Forelimb muscle (tissue), 1 donor: ENCODE results near the gene CHTOP. TPM values are rescaled to one million over a fixed set of nuclear protein-coding genes. Genes with fewer than 3 reads are reported as not detected.
A peak's percentile ranks its signal among the peaks of the same experiment; 100 is the strongest.
"Not testable (repeated sequence)": the region's sequence is repeated elsewhere in the genome, so short reads cannot be mapped to it uniquely, and the experiment has no call there.

ENCODE experiments used
- DNase-seq: peaks from one replicate; pipeline ENCODE4 v3.0.0-alpha.2; 2013; ENCODE audit warnings: low read depth
- polyA plus RNA-seq: library from polyadenylated mRNA; unstranded; fragments of 120-200 nt; gene quantifications from one replicate; pipeline ENCODE4 v1.2.1, GENCODE V29; 2013; ENCODE audit not compliant: insufficient read length

Gene CHTOP
- polyA plus RNA-seq, 1 donor, result 98.0 TPM

DNA sequence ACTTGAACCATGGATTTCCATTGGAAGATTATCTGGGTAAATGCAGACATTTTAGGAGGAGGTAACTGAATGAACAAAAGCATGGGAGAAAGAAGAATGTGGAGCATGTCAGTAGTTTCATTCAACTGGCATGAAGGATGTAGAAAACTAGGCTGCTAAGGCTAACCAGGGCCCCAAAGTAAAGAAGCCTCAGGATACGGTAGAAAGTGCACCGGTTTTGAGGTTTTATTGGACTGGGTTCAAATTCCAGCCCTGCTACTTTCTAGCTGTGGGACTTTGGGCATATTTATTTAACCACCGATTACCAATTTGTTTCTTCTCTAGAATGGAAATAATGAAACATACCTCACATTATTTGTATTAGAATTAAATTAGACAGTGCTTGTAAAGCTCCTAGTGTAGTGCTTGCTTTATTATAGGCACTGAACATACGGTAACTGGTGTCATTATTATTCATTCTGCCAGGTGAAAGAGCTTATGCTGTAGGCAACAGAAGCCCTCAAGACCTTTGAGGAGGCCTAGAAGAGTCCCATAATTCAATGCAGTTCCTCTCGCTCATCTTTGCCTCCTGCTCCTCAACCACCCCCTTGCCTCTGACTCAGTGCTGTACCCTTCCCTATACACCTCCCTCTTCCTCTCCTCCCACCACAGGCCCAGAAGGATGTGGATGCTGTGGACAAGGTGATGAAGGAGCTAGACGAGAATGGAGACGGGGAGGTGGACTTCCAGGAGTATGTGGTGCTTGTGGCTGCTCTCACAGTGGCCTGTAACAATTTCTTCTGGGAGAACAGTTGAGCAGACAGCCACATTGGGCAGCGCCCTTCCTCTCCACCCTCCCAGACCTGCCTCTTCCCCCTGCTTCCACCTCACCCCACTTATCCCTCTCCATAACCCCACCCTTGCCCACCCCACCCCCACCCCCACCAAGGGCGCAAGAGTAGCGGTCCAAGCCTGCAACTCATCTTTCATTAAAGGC, 2.5 kb upstream of the CHTOP start:
- DNase-seq, result no peak

DNA sequence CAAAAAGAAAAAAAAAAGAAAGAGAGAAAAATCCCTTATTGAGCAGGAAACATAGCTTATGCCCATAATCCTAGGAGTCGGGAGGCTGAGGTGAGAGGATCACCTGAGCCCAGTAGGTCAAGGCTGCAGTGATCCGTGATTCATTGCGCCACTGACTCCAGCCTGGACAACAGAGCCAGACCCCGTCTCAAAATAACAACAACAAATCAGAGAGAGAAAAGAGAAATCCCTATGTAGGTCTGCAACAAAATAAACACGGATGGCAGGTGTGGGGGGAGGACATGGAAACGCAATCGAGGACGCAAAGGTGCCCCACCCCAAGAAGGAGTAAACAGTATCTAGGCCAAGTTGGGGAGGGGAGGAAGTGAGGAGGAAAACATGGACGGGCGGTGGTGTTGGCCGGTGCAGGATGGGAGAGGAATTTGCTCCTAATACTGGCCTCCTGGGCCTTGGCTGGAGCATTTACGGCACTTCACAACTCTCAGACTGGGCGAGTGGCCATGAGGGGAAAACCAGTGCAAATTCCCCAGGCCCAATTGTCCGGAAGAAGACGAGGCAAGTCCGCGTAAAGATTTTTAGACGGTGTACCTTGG, 609 bp upstream of the CHTOP start:
- peak; percentile 45 for DNase-seq

DNA sequence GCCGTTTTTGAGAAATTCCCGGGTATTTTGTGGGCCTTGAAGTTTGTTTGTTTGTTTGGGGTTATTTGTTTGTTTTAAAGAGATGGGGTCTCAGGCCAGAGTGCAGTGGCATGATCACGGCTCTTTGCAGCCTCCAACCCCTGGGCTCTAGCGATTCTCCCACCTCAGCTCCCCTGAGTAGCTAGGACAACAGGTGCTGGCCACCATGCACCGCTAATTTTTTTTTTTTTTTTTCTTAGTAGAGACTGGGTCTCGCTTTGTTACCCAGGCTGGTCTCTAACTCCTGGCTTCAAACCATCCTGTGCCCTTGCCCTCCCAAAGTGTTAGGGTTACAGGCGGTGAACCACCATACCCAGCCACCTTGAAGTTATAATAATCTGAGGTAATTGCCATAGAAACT, 2.0 kb downstream of the CHTOP start:
- DNase-seq, result no peak

DNA sequence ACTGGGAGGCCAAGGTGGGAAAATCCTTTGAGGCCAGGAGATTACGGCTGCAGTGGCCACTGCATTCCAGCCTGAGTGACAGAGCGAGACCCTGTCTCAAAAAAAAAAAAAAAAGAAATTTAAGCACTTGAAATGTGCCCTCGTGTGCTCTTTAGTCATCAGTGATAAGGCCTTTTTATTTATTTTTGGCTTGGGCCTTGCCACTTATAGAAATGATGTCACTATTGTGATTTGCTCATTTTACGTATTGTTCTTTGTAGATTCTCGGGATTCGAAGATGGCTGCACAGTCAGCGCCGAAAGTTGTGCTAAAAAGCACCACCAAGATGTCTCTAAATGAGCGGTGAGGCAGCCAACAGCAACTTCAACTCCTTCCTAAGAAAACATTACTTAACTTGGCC, 2.4 kb downstream of the CHTOP start:
- DNase-seq, result no peak

DNA sequence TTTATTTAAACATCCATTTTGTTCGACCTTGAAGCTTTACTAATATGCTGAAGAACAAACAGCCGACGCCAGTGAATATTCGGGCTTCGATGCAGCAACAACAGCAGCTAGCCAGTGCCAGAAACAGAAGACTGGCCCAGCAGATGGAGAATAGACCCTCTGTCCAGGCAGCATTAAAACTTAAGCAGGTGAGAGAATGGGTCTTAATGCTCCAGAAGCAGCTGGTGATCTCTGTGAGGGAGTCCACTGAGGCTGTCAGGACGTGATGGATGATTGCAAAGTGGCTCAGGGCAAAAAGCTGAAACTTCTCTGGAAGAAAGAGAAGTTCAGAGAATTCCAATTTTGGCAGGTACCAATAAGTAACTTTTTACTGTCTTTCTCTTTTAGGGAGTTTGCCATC, 4.4 kb downstream of the CHTOP start:
- DNase-seq, result no peak

DNA sequence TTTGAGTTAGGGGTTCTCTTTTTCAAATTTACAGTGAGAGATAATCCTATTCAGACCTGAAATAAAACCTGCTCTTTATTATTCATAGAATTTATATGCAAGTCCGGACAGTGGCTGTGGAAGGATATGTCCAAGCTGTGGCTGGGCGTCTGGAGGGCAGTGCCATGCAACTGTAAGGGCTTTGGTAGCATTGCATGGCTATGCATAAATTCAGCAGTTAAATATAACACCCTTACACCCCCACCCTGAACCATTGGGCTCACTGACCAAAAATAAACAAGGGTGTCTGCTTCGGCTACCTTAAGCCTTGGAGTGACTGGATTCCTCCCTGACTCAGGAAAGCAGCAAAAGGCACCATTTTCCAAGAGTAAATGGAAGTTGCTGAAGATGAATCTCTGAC, 5.4 kb downstream of the CHTOP start:
- no peak for DNase-seq

DNA sequence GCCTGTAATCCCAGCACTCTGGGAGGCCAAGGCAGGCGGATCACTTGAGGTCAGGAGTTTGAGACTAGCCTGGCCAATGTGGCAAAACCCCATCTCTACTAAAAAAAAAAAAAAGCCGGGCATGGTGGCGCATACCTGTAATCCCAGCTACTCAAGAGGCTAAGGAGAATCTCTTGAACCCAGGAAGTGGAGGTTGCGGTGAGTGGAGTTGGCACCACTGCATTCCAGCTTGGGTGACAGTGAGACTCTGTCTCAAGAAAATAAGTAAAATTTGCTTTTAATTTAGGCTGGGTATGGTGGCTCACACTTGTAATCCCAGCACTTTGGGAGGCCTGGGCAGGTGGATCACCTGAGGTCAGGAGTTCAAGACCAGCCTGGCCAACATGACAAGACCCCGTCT, 6.3 kb downstream of the CHTOP start:
- not testable (repeated sequence) for DNase-seq

DNA sequence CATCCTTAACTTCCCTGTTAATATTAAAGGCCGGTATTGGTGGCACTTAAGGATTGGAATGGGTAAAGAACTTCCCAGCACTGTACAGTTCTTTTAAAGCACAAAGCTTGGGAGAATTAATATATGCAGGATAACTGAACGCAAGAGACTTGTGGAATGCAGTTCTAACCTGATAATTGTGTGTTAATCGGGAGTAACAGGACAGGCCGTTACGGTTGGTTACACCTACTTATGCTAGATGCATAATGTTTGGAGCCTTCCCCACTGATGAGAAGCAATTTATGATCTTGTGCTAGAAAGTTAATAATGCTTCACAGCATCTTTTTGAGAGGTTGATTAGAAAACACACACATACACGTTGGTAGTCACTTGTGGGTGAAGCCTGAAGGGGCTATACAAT, 7.0 kb downstream of the CHTOP start:
- no peak for DNase-seq

DNA sequence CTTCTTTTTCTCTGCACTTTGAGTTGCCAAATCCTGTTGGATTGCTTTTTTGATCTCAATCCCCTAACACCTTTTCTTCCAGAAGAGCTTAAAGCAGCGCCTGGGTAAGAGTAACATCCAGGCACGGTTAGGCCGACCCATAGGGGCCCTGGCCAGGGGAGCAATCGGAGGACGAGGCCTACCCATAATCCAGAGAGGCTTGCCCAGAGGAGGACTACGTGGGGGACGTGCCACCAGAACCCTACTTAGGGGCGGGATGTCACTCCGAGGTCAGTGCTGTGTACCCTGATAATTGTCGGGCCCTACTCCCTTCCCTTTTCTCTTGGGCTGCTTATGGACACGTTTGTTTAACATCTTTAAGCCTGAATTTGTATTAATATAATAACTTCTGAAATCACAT, 8.3 kb downstream of the CHTOP start:
- DNase-seq, result no peak

DNA sequence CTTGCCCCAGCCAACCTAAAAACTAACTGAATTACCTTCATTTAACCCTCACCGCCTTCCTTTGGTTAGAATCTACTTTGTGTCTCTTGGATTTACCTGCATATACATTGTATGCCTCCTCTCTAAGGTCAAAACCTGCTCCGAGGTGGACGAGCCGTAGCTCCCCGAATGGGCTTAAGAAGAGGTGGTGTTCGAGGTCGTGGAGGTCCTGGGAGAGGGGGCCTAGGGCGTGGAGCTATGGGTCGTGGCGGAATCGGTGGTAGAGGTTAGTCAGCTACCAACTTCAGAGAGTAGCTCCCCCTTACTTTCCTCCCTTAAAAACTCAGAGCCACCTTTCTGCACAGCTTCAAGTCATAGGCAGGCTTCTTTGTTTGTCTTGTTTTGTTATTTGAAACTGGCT, 9.2 kb downstream of the CHTOP start:
- DNase-seq, result no peak

DNA sequence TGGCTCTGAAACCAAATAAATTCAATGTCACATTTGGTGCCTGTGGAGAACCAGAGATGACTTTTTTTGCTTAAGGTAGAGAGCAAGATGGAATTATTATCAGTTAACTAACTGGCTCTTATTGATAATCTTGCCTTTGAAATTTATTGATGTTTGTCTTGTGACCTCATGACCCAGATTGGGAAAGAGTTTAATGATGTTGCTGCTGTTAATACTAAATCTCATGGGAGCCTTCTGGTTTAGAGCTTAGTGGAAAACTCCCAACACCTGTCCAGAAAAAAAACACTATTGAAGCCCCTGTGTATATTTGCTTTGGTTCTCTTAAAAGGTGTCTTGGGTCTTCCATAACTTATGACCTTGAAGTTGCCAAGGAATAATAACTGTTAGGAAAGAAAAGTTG, 9.9 kb downstream of the CHTOP start:
- DNase-seq, result no peak

DNA sequence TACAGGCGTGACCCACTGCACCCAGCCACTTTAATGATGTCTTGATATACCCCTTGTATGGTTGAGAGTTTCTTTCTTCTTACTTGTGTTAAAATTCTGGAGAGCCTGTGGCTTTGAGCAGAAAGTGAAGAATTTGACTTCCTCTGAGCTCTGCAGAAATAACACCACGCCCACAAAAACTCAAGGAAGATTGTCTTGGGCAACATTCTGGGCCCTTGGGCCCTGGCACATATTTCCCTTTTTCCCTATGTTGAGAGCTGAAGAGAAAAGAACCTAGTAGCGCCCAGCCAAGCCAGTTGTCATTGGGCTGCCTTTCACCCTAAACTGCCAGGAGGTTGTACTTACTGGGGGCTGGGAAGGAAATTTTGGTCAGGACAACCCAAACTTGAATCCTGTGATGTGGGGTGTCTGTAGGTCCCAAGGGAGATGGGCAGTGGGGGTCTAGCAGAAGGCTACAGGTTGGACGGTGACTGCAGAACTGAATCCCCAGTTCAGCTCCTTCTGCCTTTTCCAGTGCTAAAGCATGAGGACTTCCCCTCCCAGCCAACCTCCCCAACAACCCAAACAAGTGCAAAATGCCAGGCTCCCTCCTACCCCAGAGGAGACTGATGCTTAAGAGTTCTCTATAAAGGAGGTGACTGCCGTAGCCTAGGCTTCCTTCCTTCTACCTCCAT, 12.9 kb downstream of the CHTOP start:
- DNase-seq, result no peak

DNA sequence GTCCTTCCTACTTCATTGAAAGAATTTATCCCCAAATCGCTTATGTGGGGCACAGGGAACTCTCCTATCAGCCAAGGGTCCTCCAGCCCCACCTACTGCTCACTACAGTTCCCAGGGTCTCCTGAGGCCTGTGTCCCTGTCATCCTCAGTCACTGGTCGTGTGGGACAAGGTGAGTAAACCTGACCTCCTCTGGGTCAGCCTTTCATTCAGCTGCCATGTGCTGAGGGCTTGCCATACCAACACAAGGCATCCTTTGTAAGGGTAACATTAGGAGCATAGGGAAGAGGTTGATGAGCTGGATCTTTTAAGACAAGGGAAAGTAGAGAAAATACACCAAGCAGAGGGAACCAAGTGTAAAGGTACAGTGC, 13.5 kb downstream of the CHTOP start:
- DNase-seq, result no peak

DNA sequence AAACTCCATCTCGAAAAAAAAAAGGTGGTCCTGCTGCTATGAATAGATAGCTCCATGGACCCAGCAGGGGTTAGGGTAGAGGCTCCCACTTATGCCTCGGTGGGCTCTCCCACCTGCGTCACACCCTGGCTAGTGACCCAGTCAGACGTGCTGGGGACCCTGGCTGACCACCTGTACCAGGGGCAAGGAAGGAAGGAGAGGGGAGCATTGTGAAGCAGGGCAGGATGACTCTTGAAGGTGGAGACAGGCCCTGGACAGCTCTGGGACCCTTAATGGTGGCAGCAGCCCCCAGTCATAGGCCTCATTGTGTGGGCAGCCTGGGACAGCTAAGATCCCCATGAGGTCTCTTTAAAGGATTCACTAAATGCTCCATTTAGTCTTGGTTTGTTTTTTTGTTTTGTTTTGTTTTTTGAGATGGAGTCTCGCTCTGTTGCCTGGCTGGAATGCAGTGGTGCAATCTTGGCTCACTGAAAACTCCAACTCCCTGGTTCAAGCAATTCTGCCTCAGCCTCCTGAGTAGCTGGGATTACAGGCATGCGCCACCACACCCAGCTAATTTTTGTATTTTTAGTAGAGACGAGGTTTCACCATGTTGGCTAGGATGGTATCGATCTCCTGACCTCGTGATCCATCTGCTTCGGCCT, 14.3 kb downstream of the CHTOP start:
- DNase-seq, result no peak

DNA sequence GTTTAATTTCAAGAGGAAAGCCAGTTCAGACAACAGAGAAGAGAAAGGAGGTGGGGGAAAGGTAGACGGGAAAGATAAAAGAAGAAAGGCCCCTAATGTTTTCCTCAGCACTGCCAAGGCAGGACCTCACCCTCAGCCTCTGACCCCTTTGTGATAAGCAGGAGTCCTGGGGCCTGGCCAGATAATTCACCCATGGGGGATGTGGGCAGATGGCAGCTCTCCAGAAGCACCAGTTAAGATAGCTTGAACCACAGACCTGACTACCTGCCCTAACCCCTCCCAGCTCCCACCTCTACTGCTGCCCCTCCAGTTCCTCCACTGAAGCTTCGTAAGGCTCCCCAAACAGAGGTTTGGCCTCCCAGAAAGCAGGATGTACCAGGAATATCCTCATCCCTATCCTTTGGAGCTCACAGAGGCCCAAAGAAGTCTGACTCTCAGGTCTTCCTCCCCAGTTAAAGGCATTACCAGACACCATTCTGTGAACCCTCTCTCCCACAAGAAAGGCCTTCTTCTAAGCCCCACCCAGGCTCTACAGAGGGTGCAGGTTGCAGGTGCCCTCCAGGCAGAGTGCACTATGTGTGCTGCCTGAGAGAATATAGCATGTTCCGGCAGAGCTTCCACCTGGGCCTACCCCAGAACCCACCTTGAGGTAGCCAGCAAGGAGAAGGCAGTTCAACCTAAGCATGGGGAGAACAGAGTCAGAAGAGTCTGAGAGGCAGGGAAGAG, 15.4 kb downstream of the CHTOP start:
- no peak for DNase-seq

DNA sequence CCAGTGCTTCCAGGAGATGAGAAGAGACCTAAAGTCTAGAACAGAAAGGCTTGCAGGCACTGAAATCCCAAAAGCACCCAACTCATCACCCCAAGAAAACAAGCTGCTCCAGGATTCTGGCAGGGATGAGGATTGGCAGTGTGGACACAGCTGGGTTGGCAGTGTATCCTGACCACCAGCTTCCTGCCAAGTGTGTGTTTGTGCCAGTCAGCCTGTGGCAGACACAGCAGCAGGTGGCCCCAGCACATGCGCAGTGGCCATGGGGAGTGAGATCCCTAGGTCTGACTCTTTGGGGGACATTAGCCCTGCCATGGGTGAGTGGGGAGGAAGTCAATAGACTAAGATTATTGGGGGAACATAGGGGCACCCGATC, 16.0 kb downstream of the CHTOP start:
- DNase-seq, result no peak

DNA sequence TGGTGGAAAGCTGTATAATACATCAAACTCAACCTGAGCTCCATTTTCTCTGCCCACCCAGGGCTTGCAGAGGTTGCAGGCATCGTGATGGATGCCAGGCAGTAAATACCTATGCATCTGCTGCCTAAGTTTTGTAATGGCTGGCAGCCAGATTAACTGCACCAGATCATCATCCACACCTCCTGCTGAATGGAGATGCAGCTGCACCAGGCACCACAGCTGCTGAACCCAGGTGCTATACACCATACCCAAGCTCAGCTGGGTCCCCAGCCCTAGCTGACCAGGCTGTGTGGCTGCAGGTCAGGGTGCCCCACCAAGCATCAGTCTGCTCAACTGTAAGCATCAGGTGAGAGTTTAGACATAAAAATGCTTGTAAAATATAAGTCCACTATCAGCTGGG, 17.9 kb downstream of the CHTOP start:
- no peak for DNase-seq

DNA sequence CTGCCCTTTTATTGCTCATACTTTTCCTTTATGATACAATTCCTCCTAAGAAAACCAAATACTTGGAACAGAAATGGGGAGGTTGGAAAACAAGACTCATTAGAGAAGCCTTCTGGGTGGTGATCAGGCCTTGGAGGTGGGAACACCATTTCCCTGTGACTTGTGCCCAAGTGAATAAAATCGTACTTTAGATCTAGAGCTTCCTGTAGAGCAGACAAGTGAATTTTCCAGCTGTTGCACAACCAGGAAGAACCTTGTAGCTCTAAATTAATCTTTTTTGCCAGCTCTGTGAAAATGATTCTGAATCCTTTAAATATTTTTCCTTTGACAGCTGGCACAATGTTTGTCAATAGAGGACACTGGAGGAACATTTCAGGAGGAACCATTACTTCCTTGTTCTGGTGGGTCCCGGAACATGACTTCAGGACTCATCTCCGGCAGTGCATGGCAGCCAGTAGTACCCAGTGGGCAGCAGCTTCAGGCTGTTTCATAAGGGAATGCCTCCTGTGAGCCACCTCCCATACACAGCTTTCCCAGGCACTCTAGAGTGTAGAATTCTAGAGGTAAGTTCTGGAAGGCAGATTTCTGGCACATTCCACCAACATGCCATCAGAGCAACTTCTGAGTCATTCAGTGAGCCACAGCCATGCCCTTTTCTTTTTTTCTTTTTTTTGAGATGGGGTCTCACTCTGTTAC, 19.1 kb downstream of the CHTOP start:
- no peak for DNase-seq

DNA sequence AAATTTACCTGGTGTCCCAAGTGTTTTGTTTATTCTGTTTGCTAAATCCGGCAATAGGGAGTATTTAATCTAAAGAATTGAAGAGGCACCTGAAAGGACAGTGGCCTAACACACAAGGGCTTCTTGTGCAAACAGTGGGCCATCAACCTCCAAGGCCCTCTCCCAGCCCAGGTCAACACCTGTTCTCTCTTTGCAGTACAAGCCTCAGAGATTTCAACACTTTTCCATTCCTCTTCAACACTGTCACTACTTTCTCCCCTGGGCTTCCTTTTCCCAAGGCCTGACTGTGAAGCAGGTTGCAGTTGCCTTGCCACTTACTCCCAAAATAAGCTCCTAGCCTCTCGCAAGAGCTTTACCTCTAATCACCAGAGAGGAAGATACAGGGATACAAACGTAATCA, 21.5 kb downstream of the CHTOP start:
- DNase-seq, result no peak

DNA sequence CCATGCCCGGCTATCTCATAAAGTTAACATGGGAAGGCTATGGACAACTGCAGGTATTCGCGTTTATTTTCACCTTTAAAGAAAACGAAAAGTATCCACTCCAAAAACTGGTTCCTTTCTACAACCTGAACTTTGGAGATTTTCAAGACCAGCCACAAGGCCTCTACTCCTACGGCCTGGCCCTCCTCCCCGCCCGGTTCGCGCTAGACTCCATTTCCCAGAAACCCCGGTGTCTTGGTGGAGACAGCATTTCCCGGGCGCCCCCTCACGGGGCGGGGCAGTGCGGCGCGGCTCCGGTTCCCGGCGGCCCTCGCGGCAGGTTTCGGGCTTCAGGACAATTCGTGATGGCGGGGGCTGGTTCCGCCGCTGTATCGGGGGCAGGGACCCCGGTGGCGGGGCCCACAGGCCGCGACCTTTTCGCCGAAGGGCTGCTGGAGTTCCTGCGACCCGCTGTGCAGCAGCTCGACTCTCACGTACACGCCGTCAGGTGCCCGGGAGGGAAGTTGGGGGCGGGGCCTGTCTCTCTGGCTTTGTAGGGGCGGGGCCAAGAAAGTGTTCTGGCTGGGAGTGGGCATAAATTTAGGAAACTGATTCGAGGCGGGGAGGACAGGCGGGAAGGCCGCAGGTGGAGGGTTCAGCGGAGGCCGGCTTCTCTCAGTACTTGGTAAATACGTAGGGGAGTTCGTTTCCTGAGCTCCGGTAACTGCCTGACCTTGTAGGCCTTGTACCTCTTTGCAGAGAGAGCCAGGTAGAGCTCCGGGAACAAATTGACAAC, 24.7 kb downstream of the CHTOP start, which contains the start of gene SNAPIN:
SNAPIN (plus strand) TSS at position 304 of the 775 bp plus-strand sequence; CDS start at position 345, 41 bp downstream.
- peak; percentile 78 for DNase-seq
